Medulla oblongata (tissue), 1 donor: Measurements from ENCODE around the gene CCL8.
A peak's percentile ranks its signal among the peaks of the same experiment; 100 is the strongest.

Experiments
- DNase-seq: peaks from one replicate; pipeline ENCODE4 v3.0.0-alpha.2; 2015; ENCODE audit errors: extremely low spot score

The CCL8 gene

GRCh38 chr17:34319039-34319483 lies at the start of gene CCL8:
CCL8 (plus strand) TSS chr17:34319435; CDS start chr17:34319502, 67 bp downstream.
- DNase-seq = peak; percentile 25

- no peak for DNase-seq
These were observed 49.3 kb upstream of the CCL8 start, which contains the start of gene CCL7 for GRCh38 chr17:34269969-34270368. CCL7 (plus strand) TSS chr17:34270221; CDS start chr17:34270291, 70 bp downstream.

GRCh38 chr17:34275881-34276280 lies 43.4 kb upstream of the CCL8 start:
- no peak for DNase-seq

- DNase-seq = no peak
These were observed 42.4 kb upstream of the CCL8 start for GRCh38 chr17:34276826-34277225.

GRCh38 chr17:34283571-34283970 lies 35.7 kb upstream of the CCL8 start:
- no peak for DNase-seq

- no peak for DNase-seq
These were observed 33.9 kb upstream of the CCL8 start, which contains the start of gene CCL11 for GRCh38 chr17:34285286-34285792. CCL11 (plus strand) TSS chr17:34285742; CDS start chr17:34285809, 67 bp downstream.

- DNase-seq = no peak
These were observed 31.4 kb upstream of the CCL8 start for GRCh38 chr17:34287875-34288274.

- no peak for DNase-seq
These were observed 28.6 kb upstream of the CCL8 start for GRCh38 chr17:34290586-34290985.

- DNase-seq = no peak
These were observed 27.4 kb upstream of the CCL8 start for GRCh38 chr17:34291721-34292348.

GRCh38 chr17:34299027-34299426 lies 20.2 kb upstream of the CCL8 start:
- no peak for DNase-seq

- DNase-seq = no peak
These were observed 19.2 kb upstream of the CCL8 start for GRCh38 chr17:34299956-34300577.

GRCh38 chr17:34300652-34301370 lies 18.4 kb upstream of the CCL8 start:
- no peak for DNase-seq

- DNase-seq = no peak
These were observed 17.2 kb upstream of the CCL8 start for GRCh38 chr17:34301986-34302385.

GRCh38 chr17:34302636-34303035 lies 16.6 kb upstream of the CCL8 start:
- DNase-seq = no peak

- no peak for DNase-seq
These were observed 15.6 kb upstream of the CCL8 start for GRCh38 chr17:34303606-34304005.

- DNase-seq = no peak
These were observed 14.2 kb upstream of the CCL8 start for GRCh38 chr17:34305061-34305460.

- no peak for DNase-seq
These were observed 13.6 kb upstream of the CCL8 start for GRCh38 chr17:34305606-34306005.

GRCh38 chr17:34306466-34306865 lies 12.8 kb upstream of the CCL8 start:
- DNase-seq = peak; percentile 62

- peak; percentile 7 for DNase-seq
These were observed 12.1 kb upstream of the CCL8 start for GRCh38 chr17:34307110-34307509.

- no peak for DNase-seq
These were observed 10.9 kb upstream of the CCL8 start for GRCh38 chr17:34308371-34308770.

GRCh38 chr17:34311291-34311690 lies 7.9 kb upstream of the CCL8 start:
- no peak for DNase-seq

GRCh38 chr17:34312080-34312479 lies 7.2 kb upstream of the CCL8 start:
- no peak for DNase-seq

GRCh38 chr17:34313164-34313563 lies 6.1 kb upstream of the CCL8 start:
- no peak for DNase-seq
